Thoracic aorta (tissue), 2 donors: ENCODE data around the gene XPO1. TPM values are rescaled to one million over a fixed set of nuclear protein-coding genes. Genes with fewer than 3 reads are reported as not detected.

Experiments
- ATAC-seq: fragments of 150-250 bp; one replicate; pipeline ENCODE4 v1.8.0; 2017; ENCODE audit warnings: low read depth; ENCODE audit not compliant: insufficient number of reproducible peaks, low FRiP score
- DNase-seq: peaks from one replicate; pipeline ENCODE4 v3.0.0-alpha.2; 2020; ENCODE audit warnings: low spot score
- H3K27ac ChIP-seq, 2 donors: fragments of 200-600 bp; sonication (generic); 1 replicate in 1 of 2; 2 replicates in 1 of 2; pipeline ENCODE4 v1.5.1; 2016; ENCODE audit warnings: mild to moderate bottlenecking in 2 of 2, moderate library complexity in 2 of 2
- H3K27me3 ChIP-seq: fragments of 200-600 bp; sonication (generic); replicated peaks from 2 replicates; pipeline ENCODE4 v1.6.0; 2016; ENCODE audit warnings: mild to moderate bottlenecking; ENCODE audit not compliant: insufficient read depth
- H3K36me3 ChIP-seq: fragments of 200-600 bp; sonication (generic); one replicate; pipeline ENCODE4 v1.5.1; 2016
- H3K4me1 ChIP-seq, 2 donors: fragments of 200-600 bp; sonication (generic); 1 replicate in 1 of 2; 2 replicates in 1 of 2; pipeline versions ENCODE4 v1.5.1 to v1.6.0; 2016; ENCODE audit warnings: low read depth in 2 of 2, mild to moderate bottlenecking in 1 of 2; ENCODE audit not compliant: control insufficient read depth in 1 of 2
- H3K4me3 ChIP-seq: fragments of 200-600 bp; sonication (generic); 2 replicates; pipeline ENCODE4 v1.5.1; 2016; ENCODE audit warnings: mild to moderate bottlenecking
- H3K9me3 ChIP-seq: fragments of 200-600 bp; sonication (generic); 2 replicates; pipeline ENCODE4 v1.5.1; 2016
- total RNA-seq, 2 donors: library from RNA; depleted of rRNA; stranded (reverse); fragments of >200 nt; gene quantifications; one replicate each; pipeline versions ENCODE4 v1.1.0 to v1.2.3, GENCODE V29; 2016
- TF ChIP-seq, protein P1 (sequence below): fragments of 200-600 bp; sonication (generic); IDR thresholded peaks from one replicate; pipeline ENCODE4 v1.5.1; 2019; ENCODE audit warnings: antibody characterized with exemption

Gene XPO1
- total RNA-seq, 2 donors from 2014 or later: 43.3 to 117 TPM

DNA sequence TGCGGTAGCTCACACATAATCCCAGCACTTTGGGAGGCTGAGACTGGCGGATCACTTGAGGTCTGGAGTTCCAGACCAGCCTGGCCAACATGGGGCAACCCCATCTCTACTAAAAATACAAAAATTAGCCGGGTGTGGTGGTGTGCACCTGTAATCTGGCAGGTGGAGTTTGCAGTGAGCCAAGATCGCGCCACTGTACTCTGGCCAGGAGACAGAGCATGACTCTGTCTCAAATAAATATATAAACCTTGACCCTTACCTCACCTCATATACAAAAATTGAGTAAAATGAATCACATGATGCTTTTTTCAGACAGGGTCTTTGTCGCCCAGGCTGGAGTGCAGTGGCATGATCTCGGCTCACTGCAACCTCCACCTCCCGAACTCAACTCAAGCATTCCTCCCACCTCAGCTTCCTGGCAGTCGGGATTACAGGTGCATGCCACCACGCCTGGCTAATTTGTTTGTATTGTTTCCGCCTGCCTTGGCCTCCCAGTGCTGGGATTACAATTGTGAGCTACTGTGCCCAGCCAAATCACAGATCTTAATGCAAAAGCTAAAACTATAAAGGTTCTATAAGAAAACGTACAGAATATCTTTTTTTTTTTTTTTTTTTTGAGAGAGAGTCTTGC lies 25.3 kb downstream of the XPO1 start:
- DNase-seq (no peak), ATAC-seq (no peak)
- Histone ChIP-seq H3K4me3 (no peak overlapping the region), H3K4me1 (no peaks in the 10 kb centered on the region), H3K27ac (no peak overlapping the region), H3K9me3 (no peaks in the 10 kb centered on the region), H3K27me3 (no peaks in the 10 kb centered on the region), H3K36me3 (peaks cover 34% of the 10 kb centered on the region)
- TF ChIP-seq, protein P1, sequence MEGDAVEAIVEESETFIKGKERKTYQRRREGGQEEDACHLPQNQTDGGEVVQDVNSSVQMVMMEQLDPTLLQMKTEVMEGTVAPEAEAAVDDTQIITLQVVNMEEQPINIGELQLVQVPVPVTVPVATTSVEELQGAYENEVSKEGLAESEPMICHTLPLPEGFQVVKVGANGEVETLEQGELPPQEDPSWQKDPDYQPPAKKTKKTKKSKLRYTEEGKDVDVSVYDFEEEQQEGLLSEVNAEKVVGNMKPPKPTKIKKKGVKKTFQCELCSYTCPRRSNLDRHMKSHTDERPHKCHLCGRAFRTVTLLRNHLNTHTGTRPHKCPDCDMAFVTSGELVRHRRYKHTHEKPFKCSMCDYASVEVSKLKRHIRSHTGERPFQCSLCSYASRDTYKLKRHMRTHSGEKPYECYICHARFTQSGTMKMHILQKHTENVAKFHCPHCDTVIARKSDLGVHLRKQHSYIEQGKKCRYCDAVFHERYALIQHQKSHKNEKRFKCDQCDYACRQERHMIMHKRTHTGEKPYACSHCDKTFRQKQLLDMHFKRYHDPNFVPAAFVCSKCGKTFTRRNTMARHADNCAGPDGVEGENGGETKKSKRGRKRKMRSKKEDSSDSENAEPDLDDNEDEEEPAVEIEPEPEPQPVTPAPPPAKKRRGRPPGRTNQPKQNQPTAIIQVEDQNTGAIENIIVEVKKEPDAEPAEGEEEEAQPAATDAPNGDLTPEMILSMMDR: no peak

- Histone ChIP-seq H3K4me3 (no peak overlapping the region), H3K27ac (no peak overlapping the region), H3K36me3 (peaks cover 29% of the 10 kb centered on the region), H3K4me1 (peaks cover 0 to 5% of the 10 kb centered on the region in 2 donors), H3K9me3 (no peaks in the 10 kb centered on the region), H3K27me3 (no peaks in the 10 kb centered on the region)
- TF ChIP-seq, protein P1: no peak
- DNase-seq: no peak
- ATAC-seq: no peak
Observed at GRCh38 chr2:61510674-61511671, 27.2 kb downstream of the XPO1 start.

DNA sequence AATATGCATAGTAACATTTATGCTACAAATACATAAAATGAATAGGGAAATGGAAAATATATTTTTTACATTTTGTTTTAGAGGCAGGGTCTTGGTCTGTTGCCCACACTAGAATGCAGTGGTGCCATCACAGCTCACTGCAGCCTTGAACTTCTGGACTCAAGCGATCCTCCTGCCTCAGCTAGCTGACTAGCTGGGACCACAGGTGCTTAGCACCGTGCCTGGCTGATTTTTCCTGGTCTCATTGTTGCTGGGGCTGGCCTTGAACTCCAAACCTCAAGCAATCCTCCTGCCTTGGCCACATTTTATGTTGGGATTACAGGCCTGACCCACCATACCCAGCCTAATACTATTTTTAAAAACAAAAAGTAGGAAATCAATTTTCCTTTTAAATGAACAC lies 33.2 kb downstream of the XPO1 start:
- Histone ChIP-seq H3K27ac (no peak overlapping the region), H3K27me3 (no peaks in the 10 kb centered on the region), H3K36me3 (peaks cover 12% of the 10 kb centered on the region), H3K4me3 (no peak overlapping the region), H3K4me1 (peaks cover 0 to 8% of the 10 kb centered on the region in 2 donors), H3K9me3 (no peaks in the 10 kb centered on the region)
- TF ChIP-seq, protein P1: no peak
- DNase-seq: no peak
- ATAC-seq: no peak

- no peaks in the 10 kb centered on the region for H3K9me3 ChIP-seq
- H3K4me1 ChIP-seq: no peaks in the 10 kb centered on the region
- ATAC-seq: no peak
- H3K36me3 ChIP-seq: peaks cover 35% of the 10 kb centered on the region
- TF ChIP-seq, protein P1: no peak
- no peaks in the 10 kb centered on the region for H3K27me3 ChIP-seq
- no peak overlapping the region for H3K4me3 ChIP-seq
- no peak for DNase-seq
- no peak overlapping the region for H3K27ac ChIP-seq
Observed at GRCh38 chr2:61499060-61499459, 39.1 kb downstream of the XPO1 start.

- no peak for DNase-seq
- no peak for ATAC-seq
- TF ChIP-seq, protein P1: no peak
- Histone ChIP-seq H3K27ac (no peak overlapping the region), H3K27me3 (no peaks in the 10 kb centered on the region), H3K4me3 (no peak overlapping the region), H3K9me3 (no peaks in the 10 kb centered on the region), H3K36me3 (peaks cover 43% of the 10 kb centered on the region), H3K4me1 (no peaks in the 10 kb centered on the region)
Observed at GRCh38 chr2:61493523-61493942, 44.6 kb downstream of the XPO1 start.
